Neural progenitor cell (in vitro differentiated cells): Measurements from ENCODE around the gene GFOD1. TPM values are rescaled to one million over a fixed set of nuclear protein-coding genes. Genes with fewer than 3 reads are reported as not detected.

ENCODE experiments used
- DNase-seq: peaks from one replicate; pipeline ENCODE4 v3.0.0-alpha.2; 2016; ENCODE audit warnings: low spot score
- H2AFZ ChIP-seq: fragments of 200-600 bp; sonication (generic); replicated peaks from 2 replicates; pipeline ENCODE4 v1.6.1; 2016; ENCODE audit warnings: antibody characterized with exemption
- H3F3A ChIP-seq: fragments of 200-600 bp; sonication (generic); 2 replicates; pipeline ENCODE4 v1.6.1; 2016; ENCODE audit warnings: antibody characterized with exemption, low read depth
- H3K27ac ChIP-seq: fragments of 200-600 bp; sonication (generic); 2 replicates; pipeline ENCODE4 v1.5.1; 2016; ENCODE audit warnings: mild to moderate bottlenecking
- H3K27me3 ChIP-seq: fragments of 200-600 bp; sonication (generic); 2 replicates; pipeline ENCODE4 v1.6.1; 2016; ENCODE audit warnings: mild to moderate bottlenecking, moderate library complexity
- H3K36me3 ChIP-seq: fragments of 200-600 bp; sonication (generic); 2 replicates; pipeline ENCODE4 v1.5.1; 2016
- H3K4me1 ChIP-seq: fragments of 200-600 bp; sonication (generic); 2 replicates; pipeline ENCODE4 v1.6.1; 2016; ENCODE audit warnings: mixed run types
- H3K4me2 ChIP-seq: fragments of 200-600 bp; sonication (generic); 2 replicates; pipeline ENCODE4 v1.6.1; 2016
- H3K4me3 ChIP-seq: fragments of 200-600 bp; sonication (generic); 2 replicates; pipeline ENCODE4 v1.5.1; 2016
- H3K79me2 ChIP-seq: fragments of 200-600 bp; sonication (generic); 2 replicates; pipeline ENCODE4 v1.6.1; 2016; ENCODE audit warnings: low read depth
- H3K9ac ChIP-seq: fragments of 200-600 bp; sonication (generic); 2 replicates; pipeline ENCODE4 v1.6.1; 2016
- H3K9me3 ChIP-seq: fragments of 200-600 bp; sonication (generic); 2 replicates; pipeline ENCODE4 v1.5.1; 2016; ENCODE audit warnings: low read depth
- H4K20me1 ChIP-seq: fragments of 200-600 bp; sonication (generic); 2 replicates; pipeline ENCODE4 v1.6.1; 2016; ENCODE audit warnings: low read depth
- H3K27ac Mint-ChIP-seq: 3 replicates; pipeline ENCODE4 v1.8.0; 2021; ENCODE audit warnings: mixed read lengths
- H3K27me3 Mint-ChIP-seq: 2 replicates; pipeline ENCODE4 v1.8.0; 2022; ENCODE audit warnings: low read depth, mild to moderate bottlenecking, inconsistent platforms, moderate library complexity, mixed read lengths; ENCODE audit not compliant: insufficient read depth
- H3K36me3 Mint-ChIP-seq: 3 replicates; pipeline ENCODE4 v1.8.0; 2021; ENCODE audit warnings: mixed read lengths
- H3K4me1 Mint-ChIP-seq: 3 replicates; pipeline ENCODE4 v1.8.0; 2021; ENCODE audit warnings: mixed read lengths
- H3K4me3 Mint-ChIP-seq: 3 replicates; pipeline ENCODE4 v1.8.0; 2021; ENCODE audit warnings: mild to moderate bottlenecking, moderate library complexity, mixed read lengths
- H3K9me3 Mint-ChIP-seq: 3 replicates; pipeline ENCODE4 v1.8.0; 2020; ENCODE audit warnings: mixed read lengths
- CTCF ChIP-seq: fragments of 200-600 bp; sonication (generic); IDR thresholded peaks from 2 replicates; pipeline ENCODE4 v1.5.1; 2017; ENCODE audit warnings: antibody characterized with exemption, mild to moderate bottlenecking
- EZH2 ChIP-seq: fragments of 200-600 bp; sonication (generic); IDR thresholded peaks from 2 replicates; pipeline ENCODE4 v1.6.1; 2017; ENCODE audit warnings: antibody characterized with exemption, mild to moderate bottlenecking, moderate library complexity
- EZH2phosphoT487 ChIP-seq: fragments of 200-600 bp; sonication (generic); IDR thresholded peaks from 2 replicates; pipeline ENCODE4 v1.6.1; 2017; ENCODE audit warnings: antibody characterized with exemption
- total RNA-seq: library from RNA; depleted of rRNA; stranded (reverse); fragments of >200 nt; gene quantifications from 2 replicates; pipeline ENCODE4 v1.2.3, GENCODE V29; 2015; ENCODE audit warnings: low replicate concordance

Gene GFOD1
- total RNA-seq, 1 donor from 2014 or later: 1.8 TPM

GRCh38 chr6:13496513-13497190 lies 9.3 kb upstream of the GFOD1 start:
- H3K27ac Mint-ChIP-seq: no peak overlapping the region
- H3K36me3 Mint-ChIP-seq: no peaks in the 10 kb centered on the region
- Histone ChIP-seq H3K27ac (no peak overlapping the region), H2AFZ (no peak overlapping the region), H3K4me2 (no peak overlapping the region), H3K79me2 (no peaks in the 10 kb centered on the region), H3K9me3 (no peaks in the 10 kb centered on the region), H3K36me3 (no peaks in the 10 kb centered on the region), H3K27me3 (no peaks in the 10 kb centered on the region), H3K9ac (no peak overlapping the region), H3F3A (peaks cover 10% of the 10 kb centered on the region), H3K4me1 (peaks cover 14% of the 10 kb centered on the region), H4K20me1 (no peaks in the 10 kb centered on the region), H3K4me3 (no peak overlapping the region)
- peaks cover 16% of the 10 kb centered on the region for H3K4me1 Mint-ChIP-seq
- TF ChIP-seq CTCF (no peak), EZH2 (no peak), EZH2phosphoT487 (no peak)
- no peak for DNase-seq
- H3K9me3 Mint-ChIP-seq: no peaks in the 10 kb centered on the region
- H3K27me3 Mint-ChIP-seq: peaks cover 6% of the 10 kb centered on the region
- H3K4me3 Mint-ChIP-seq: no peak overlapping the region

DNA sequence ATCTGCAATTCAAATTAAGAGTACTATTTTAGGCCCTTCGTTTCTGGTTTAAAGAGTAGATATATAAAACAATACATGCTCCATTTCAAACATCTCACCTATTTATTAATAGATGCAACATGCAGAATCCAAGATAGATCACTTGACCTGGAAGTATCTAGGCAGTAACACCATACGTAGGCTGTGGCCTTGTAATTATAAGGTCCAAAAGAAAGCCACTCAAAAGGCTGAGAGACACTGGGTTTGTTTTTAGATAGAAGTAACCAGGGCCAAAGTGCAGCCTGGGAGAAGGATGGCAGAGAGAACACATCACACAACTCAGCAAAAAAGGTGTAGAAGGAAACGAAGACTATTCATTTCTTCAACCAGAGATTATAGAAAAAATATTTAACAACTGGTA lies 8.4 kb upstream of the GFOD1 start:
- no peak overlapping the region for H3K27ac ChIP-seq
- Mint-ChIP-seq H3K4me1 (peaks cover 16% of the 10 kb centered on the region), H3K9me3 (no peaks in the 10 kb centered on the region), H3K36me3 (no peaks in the 10 kb centered on the region), H3K4me3 (no peak overlapping the region), H3K27me3 (peaks cover 6% of the 10 kb centered on the region), H3K27ac (no peak overlapping the region)
- H4K20me1 ChIP-seq: no peaks in the 10 kb centered on the region
- no peak for DNase-seq
- H3K9me3 ChIP-seq: no peaks in the 10 kb centered on the region
- H3K27me3 ChIP-seq: no peaks in the 10 kb centered on the region
- no peak overlapping the region for H3K4me3 ChIP-seq
- H3K4me2 ChIP-seq: no peak overlapping the region
- peaks cover 10% of the 10 kb centered on the region for H3F3A ChIP-seq
- TF ChIP-seq EZH2 (no peak), EZH2phosphoT487 (no peak), CTCF (no peak)
- peaks cover 14% of the 10 kb centered on the region for H3K4me1 ChIP-seq
- H3K36me3 ChIP-seq: no peaks in the 10 kb centered on the region
- no peak overlapping the region for H2AFZ ChIP-seq
- no peak overlapping the region for H3K9ac ChIP-seq
- H3K79me2 ChIP-seq: no peaks in the 10 kb centered on the region

DNA sequence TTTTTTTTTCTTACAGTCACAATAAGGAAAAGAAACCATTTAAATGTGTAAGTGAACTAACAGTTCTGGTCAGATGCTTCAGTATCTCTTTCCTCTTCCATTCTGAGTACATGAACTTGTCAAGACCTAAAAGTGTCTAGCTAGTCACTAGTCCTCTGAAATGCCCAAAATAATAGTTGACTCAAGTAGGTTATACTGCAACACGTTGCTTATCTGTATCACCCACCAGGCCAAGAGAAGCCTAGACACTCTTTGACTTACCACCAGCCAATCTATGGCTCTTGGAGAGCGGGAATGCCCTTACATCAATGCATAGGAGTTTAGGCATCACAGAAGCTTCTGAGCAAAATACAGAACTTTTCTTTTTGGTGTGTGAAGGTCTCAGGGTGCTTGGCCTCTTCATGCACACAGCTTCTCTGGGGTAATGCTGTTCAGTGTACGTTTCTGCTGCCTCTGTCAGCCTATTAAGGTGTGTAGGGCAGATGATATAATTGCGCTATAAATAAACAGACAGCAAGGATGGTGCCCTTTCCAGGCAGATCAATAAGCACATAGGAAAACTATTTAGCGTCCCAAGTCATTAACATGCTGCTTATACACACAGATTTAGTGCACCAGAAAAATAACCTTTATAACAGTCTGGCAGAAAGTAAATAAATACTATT lies 7.8 kb upstream of the GFOD1 start:
- H3K36me3 Mint-ChIP-seq: no peaks in the 10 kb centered on the region
- Histone ChIP-seq H3K4me2 (no peak overlapping the region), H4K20me1 (no peaks in the 10 kb centered on the region), H3K27me3 (peaks cover 2% of the 10 kb centered on the region), H3F3A (peaks cover 10% of the 10 kb centered on the region), H3K9ac (no peak overlapping the region), H3K4me3 (no peak overlapping the region), H2AFZ (no peak overlapping the region), H3K36me3 (no peaks in the 10 kb centered on the region), H3K27ac (no peak overlapping the region), H3K79me2 (no peaks in the 10 kb centered on the region), H3K9me3 (no peaks in the 10 kb centered on the region), H3K4me1 (peaks cover 14% of the 10 kb centered on the region)
- TF ChIP-seq EZH2phosphoT487 (no peak), CTCF (no peak), EZH2 (no peak)
- H3K4me1 Mint-ChIP-seq: peaks cover 16% of the 10 kb centered on the region
- H3K27me3 Mint-ChIP-seq: peaks cover 11% of the 10 kb centered on the region
- no peak overlapping the region for H3K4me3 Mint-ChIP-seq
- no peak for DNase-seq
- H3K27ac Mint-ChIP-seq: no peak overlapping the region
- no peaks in the 10 kb centered on the region for H3K9me3 Mint-ChIP-seq
